ENCODE data around the gene SLC4A5.

SLC4A5 gene

DNA sequence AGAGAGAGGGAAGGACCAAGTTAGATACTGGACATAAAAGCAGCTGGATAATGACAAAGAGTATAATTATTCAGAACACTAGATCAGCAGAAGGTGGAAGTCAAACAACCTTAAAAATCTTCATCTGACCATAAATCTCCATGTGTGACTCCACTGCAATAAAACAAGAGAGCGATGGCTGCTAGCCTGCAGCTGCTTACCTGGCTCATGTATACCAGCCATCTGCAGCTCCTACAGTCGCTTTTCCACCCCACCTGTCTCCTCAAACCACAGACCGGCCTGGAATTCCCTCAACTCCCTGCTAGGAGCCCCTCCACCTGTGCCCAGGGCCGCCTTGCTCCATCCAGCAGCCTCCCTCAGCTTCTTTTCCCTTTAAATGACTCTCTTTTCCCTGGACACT is 64.5 kb downstream of the SLC4A5 start:
- H3K4ac ChIP-seq (ENCODE audit: low read depth, low read length): no peak overlapping the region
- no peak overlapping the region for H4K12ac ChIP-seq (ENCODE audit: low read depth, low read length)
- H2BK12ac ChIP-seq (ENCODE audit: low read length): no peak overlapping the region
- DNase-seq: no peak
- H4K91ac ChIP-seq (ENCODE audit: low read depth, low read length): no peak overlapping the region
- H3K18ac ChIP-seq (ENCODE audit: low read length): no peak overlapping the region
- no peak overlapping the region for H3K4me2 ChIP-seq (ENCODE audit: low read length)
- no peak overlapping the region for H3K23ac ChIP-seq (ENCODE audit: low read length)
- H3K79me1 ChIP-seq (ENCODE audit: low read length): no peaks in the 10 kb centered on the region
- no peak overlapping the region for H4K8ac ChIP-seq (ENCODE audit: low read depth, low read length)
- no peak overlapping the region for H3K27ac ChIP-seq (ENCODE audit: low read depth, low read length)
- WGBS (ENCODE audit: extremely low coverage, insufficient coverage, insufficient read length): no CpG with 5 or more reads among the region's 4 CpGs
- H3K14ac ChIP-seq (ENCODE audit: low read length): no peak overlapping the region
- no peaks in the 10 kb centered on the region for H3K79me2 ChIP-seq (ENCODE audit: control insufficient read depth, insufficient read depth, low read length, poor library complexity)
- H2AK5ac ChIP-seq (ENCODE audit: low read length): no peak overlapping the region
- H3K27me3 ChIP-seq (ENCODE audit: insufficient read depth, low read length): no peaks in the 10 kb centered on the region
- peaks cover 2% of the 10 kb centered on the region for H3K9me3 ChIP-seq (ENCODE audit: insufficient read depth, low read depth, low read length)
- no peak overlapping the region for H2BK5ac ChIP-seq (ENCODE audit: low read depth, low read length, poor library complexity)
- no peaks in the 10 kb centered on the region for H3K4me1 ChIP-seq (ENCODE audit: control insufficient read depth in 1 of 2, insufficient read depth in 2 of 2, low read length in 2 of 2)
- H3K9ac ChIP-seq (ENCODE audit: low read length): no peak overlapping the region
- no peak overlapping the region for H3K4me3 ChIP-seq (ENCODE audit: low read depth, low read length)
- H2BK120ac ChIP-seq (ENCODE audit: insufficient read depth, low read length, poor library complexity): no peak overlapping the region
- no peak overlapping the region for H2AFZ ChIP-seq (ENCODE audit: insufficient read depth, low read length, poor library complexity)
- no peaks in the 10 kb centered on the region for H3K36me3 ChIP-seq (ENCODE audit: control insufficient read depth in 1 of 2, insufficient read depth in 2 of 2, low read length in 2 of 2)

DNA sequence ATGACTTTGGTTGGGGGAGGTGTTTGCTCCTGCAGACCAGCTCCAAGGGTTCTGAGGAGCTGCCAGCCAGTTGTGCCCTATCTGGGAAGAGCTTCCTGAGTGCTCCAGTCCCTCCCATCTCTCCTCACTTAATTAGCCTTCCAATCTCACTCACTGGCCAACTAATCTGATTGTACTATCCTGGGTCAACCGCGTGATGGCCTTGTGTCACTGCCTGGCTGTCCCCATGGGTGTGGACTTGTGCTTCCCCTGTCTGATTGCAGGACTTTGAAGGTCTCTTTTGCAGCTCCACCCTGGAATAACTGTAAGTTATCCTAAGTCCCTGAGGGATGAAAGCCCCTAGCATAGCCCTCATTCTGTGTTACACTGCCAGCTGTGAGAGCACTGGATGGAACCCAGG is 65.0 kb downstream of the SLC4A5 start:
- Histone ChIP-seq H2BK120ac (ENCODE audit: insufficient read depth, low read length, poor library complexity) (no peak overlapping the region), H2BK5ac (ENCODE audit: low read depth, low read length, poor library complexity) (no peak overlapping the region), H3K23ac (ENCODE audit: low read length) (no peak overlapping the region)

DNA sequence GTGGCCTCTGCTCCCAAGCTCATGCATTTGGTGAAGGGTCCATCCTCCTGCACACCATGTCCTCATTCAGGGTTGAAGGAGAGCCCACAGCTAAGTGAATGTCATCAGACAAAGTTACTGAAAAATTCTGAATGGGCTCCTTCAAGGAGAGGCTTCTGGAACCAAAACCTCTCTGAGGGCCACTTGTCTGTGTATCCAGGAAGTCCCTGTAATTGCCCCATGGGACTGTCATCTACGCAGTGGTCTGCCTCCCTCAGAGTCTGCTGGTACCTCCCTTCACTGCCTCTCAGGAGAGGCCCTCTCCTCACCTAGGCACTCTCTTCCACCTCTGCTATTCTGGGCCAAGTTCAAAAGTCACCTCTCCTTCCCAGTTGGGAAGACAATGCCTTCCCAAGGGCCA is 68.0 kb downstream of the SLC4A5 start:
- Histone ChIP-seq H2AK5ac (ENCODE audit: low read length) (no peak overlapping the region), H4K8ac (ENCODE audit: low read depth, low read length) (no peak overlapping the region), H4K91ac (ENCODE audit: low read depth, low read length) (no peak overlapping the region), H3K27me3 (ENCODE audit: insufficient read depth, low read length) (no peaks in the 10 kb centered on the region), H3K4me1 (ENCODE audit: control insufficient read depth in 1 of 2, insufficient read depth in 2 of 2, low read length in 2 of 2) (no peaks in the 10 kb centered on the region), H3K27ac (ENCODE audit: low read depth, low read length) (no peak overlapping the region), H4K12ac (ENCODE audit: low read depth, low read length) (no peak overlapping the region), H3K79me2 (ENCODE audit: control insufficient read depth, insufficient read depth, low read length, poor library complexity) (no peaks in the 10 kb centered on the region), H3K9me3 (ENCODE audit: insufficient read depth, low read depth, low read length) (peaks cover 2% of the 10 kb centered on the region), H3K4ac (ENCODE audit: low read depth, low read length) (no peak overlapping the region), H3K4me3 (ENCODE audit: low read depth, low read length) (no peak overlapping the region), H2BK5ac (ENCODE audit: low read depth, low read length, poor library complexity) (no peak overlapping the region), H3K79me1 (ENCODE audit: low read length) (no peaks in the 10 kb centered on the region), H2AFZ (ENCODE audit: insufficient read depth, low read length, poor library complexity) (no peak overlapping the region), H3K14ac (ENCODE audit: low read length) (no peak overlapping the region), H3K18ac (ENCODE audit: low read length) (no peak overlapping the region), H2BK120ac (ENCODE audit: insufficient read depth, low read length, poor library complexity) (no peak overlapping the region), H3K23ac (ENCODE audit: low read length) (no peak overlapping the region), H3K9ac (ENCODE audit: low read length) (no peak overlapping the region), H2BK12ac (ENCODE audit: low read length) (no peak overlapping the region), H3K4me2 (ENCODE audit: low read length) (no peak overlapping the region), H3K36me3 (ENCODE audit: control insufficient read depth in 1 of 2, insufficient read depth in 2 of 2, low read length in 2 of 2) (no peaks in the 10 kb centered on the region)
- no CpG with 5 or more reads among the region's 1 CpG for WGBS (ENCODE audit: extremely low coverage, insufficient coverage, insufficient read length)
- no peak for DNase-seq

More for the DNA sequence above, 65.0 kb downstream of the SLC4A5 start:
- Histone ChIP-seq H3K4ac (ENCODE audit: low read depth, low read length) (no peak overlapping the region), H3K79me1 (ENCODE audit: low read length) (no peaks in the 10 kb centered on the region), H4K8ac (ENCODE audit: low read depth, low read length) (no peak overlapping the region), H3K4me3 (ENCODE audit: low read depth, low read length) (no peak overlapping the region), H4K91ac (ENCODE audit: low read depth, low read length) (no peak overlapping the region), H3K18ac (ENCODE audit: low read length) (no peak overlapping the region), H3K4me1 (ENCODE audit: control insufficient read depth in 1 of 2, insufficient read depth in 2 of 2, low read length in 2 of 2) (no peaks in the 10 kb centered on the region), H3K14ac (ENCODE audit: low read length) (no peak overlapping the region), H2BK12ac (ENCODE audit: low read length) (no peak overlapping the region), H3K27me3 (ENCODE audit: insufficient read depth, low read length) (no peaks in the 10 kb centered on the region), H4K12ac (ENCODE audit: low read depth, low read length) (no peak overlapping the region), H3K9me3 (ENCODE audit: insufficient read depth, low read depth, low read length) (peaks cover 2% of the 10 kb centered on the region), H2AK5ac (ENCODE audit: low read length) (no peak overlapping the region), H2AFZ (ENCODE audit: insufficient read depth, low read length, poor library complexity) (no peak overlapping the region), H3K4me2 (ENCODE audit: low read length) (no peak overlapping the region), H3K79me2 (ENCODE audit: control insufficient read depth, insufficient read depth, low read length, poor library complexity) (no peaks in the 10 kb centered on the region), H3K36me3 (ENCODE audit: control insufficient read depth in 1 of 2, insufficient read depth in 2 of 2, low read length in 2 of 2) (no peaks in the 10 kb centered on the region), H3K9ac (ENCODE audit: low read length) (no peak overlapping the region), H3K27ac (ENCODE audit: low read depth, low read length) (no peak overlapping the region)
- no peak for DNase-seq
- WGBS (ENCODE audit: extremely low coverage, insufficient coverage, insufficient read length): no CpG with 5 or more reads among the region's 2 CpGs

DNA sequence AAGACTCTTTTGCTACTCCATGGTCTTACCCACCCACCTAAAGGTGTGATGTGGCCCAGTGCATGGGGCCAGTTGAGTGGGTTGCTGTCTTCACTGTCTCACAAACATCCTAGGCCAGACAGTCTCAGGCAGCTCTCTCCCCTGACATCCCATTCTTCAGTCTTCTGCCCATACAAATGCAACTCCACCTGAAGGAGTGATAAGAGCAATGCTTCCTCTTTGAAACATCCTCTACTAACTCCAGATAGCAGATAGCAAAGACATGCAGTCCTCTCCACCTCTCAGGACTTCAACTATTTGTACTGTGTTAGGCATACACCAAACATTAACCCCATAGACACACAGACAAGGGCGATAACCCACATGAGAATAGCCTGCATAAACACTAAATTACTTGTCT is 73.5 kb downstream of the SLC4A5 start:
- H4K12ac ChIP-seq (ENCODE audit: low read depth, low read length): no peak overlapping the region
- no peak overlapping the region for H3K9ac ChIP-seq (ENCODE audit: low read length)
- H2BK5ac ChIP-seq (ENCODE audit: low read depth, low read length, poor library complexity): no peak overlapping the region
- no peak for DNase-seq
- H3K23ac ChIP-seq (ENCODE audit: low read length): no peak overlapping the region
- no peaks in the 10 kb centered on the region for H3K79me1 ChIP-seq (ENCODE audit: low read length)
- no peak overlapping the region for H2BK120ac ChIP-seq (ENCODE audit: insufficient read depth, low read length, poor library complexity)
- H3K27me3 ChIP-seq (ENCODE audit: insufficient read depth, low read length): no peaks in the 10 kb centered on the region
- no peak overlapping the region for H3K18ac ChIP-seq (ENCODE audit: low read length)
- no peaks in the 10 kb centered on the region for H3K4me1 ChIP-seq (ENCODE audit: control insufficient read depth in 1 of 2, insufficient read depth in 2 of 2, low read length in 2 of 2)
- no peak overlapping the region for H2BK12ac ChIP-seq (ENCODE audit: low read length)
- no CpG with 5 or more reads among the region's 1 CpG for WGBS (ENCODE audit: extremely low coverage, insufficient coverage, insufficient read length)
- H3K79me2 ChIP-seq (ENCODE audit: control insufficient read depth, insufficient read depth, low read length, poor library complexity): no peaks in the 10 kb centered on the region
- H3K4me3 ChIP-seq (ENCODE audit: low read depth, low read length): no peak overlapping the region
- no peaks in the 10 kb centered on the region for H3K9me3 ChIP-seq (ENCODE audit: insufficient read depth, low read depth, low read length)
- H4K91ac ChIP-seq (ENCODE audit: low read depth, low read length): no peak overlapping the region
- no peak overlapping the region for H3K27ac ChIP-seq (ENCODE audit: low read depth, low read length)
- no peak overlapping the region for H3K14ac ChIP-seq (ENCODE audit: low read length)
- H4K8ac ChIP-seq (ENCODE audit: low read depth, low read length): no peak overlapping the region
- no peak overlapping the region for H3K4me2 ChIP-seq (ENCODE audit: low read length)
- H2AK5ac ChIP-seq (ENCODE audit: low read length): no peak overlapping the region
- H2AFZ ChIP-seq (ENCODE audit: insufficient read depth, low read length, poor library complexity): no peak overlapping the region
- H3K36me3 ChIP-seq (ENCODE audit: control insufficient read depth in 1 of 2, insufficient read depth in 2 of 2, low read length in 2 of 2): no peaks in the 10 kb centered on the region
- H3K4ac ChIP-seq (ENCODE audit: low read depth, low read length): no peak overlapping the region

Data from trophoblast cell (in vitro differentiated cells and primary cell).